ENCODE data around the gene INPP5A. TPM values are rescaled to one million over a fixed set of nuclear protein-coding genes. Genes with fewer than 3 reads are reported as not detected.

INPP5A gene
- total RNA-seq, 1 experiment from 2014 or later = 12.3 TPM

DNA sequence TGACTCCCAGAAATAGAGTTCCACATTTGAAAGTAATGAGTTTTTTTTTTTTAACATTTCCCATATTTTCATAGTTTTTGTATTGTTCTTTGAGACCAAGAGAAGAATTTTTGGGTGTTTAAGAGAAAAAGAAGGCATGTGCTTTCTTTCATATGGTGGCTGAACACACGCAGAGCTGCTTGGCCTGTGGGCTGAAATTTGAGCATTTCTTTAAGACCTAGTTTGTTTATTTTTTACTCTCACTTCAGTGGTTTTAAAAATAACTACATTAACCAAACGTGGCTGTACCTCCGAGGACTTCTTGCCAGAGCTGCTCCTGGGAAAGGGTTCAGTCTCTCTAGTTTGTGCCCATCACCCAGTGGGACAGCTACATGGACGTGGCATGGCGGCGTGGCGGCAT lies 58.3 kb downstream of the INPP5A start:
- no peaks in the 10 kb centered on the region for H4K20me1 ChIP-seq (ENCODE audit: insufficient read depth)
- no peak overlapping the region for H3K4me2 ChIP-seq (ENCODE audit: low read length)
- no peaks in the 10 kb centered on the region for H3K27me3 ChIP-seq (ENCODE audit: insufficient read depth, low read length)
- H3K4me3 ChIP-seq (replicated peaks in 1 of 2; ENCODE audit: low read depth in 1 of 2, low read length in 2 of 2) = no peak overlapping the region
- no peak overlapping the region for H3K27ac ChIP-seq (ENCODE audit: low read depth, low read length)
- H3K79me2 ChIP-seq (ENCODE audit: insufficient read depth, low read length) = 0 out of 2 replicates have a peak, but pooled peaks cover 5% of the 10 kb centered on the region
- DNase-seq (ENCODE audit: low read depth, low spot score) = no peak
- peaks cover 8 to 11% of the 10 kb centered on the region in 2 experiments for H3K4me1 ChIP-seq (ENCODE audit: control insufficient read depth in 1 of 2, insufficient read depth in 2 of 2, low read length in 2 of 2)
- no peak for ATAC-seq
- ChIA-PET CTCF (no interaction called here), POLR2A (no interaction called here), RAD21 (ENCODE audit: low non-redundant PET in 1 of 2, low total read pairs in 2 of 2, uncharacterized antibody in 2 of 2, unreplicated experiment in 2 of 2) (no interaction called here)
- TF ChIP-seq YY1 (IDR thresholded peaks at IDR 0.05; ENCODE audit: extremely low read depth, insufficient replicate concordance, low read depth, low read length) = no peak
- TF ChIP-seq, protein P1, sequence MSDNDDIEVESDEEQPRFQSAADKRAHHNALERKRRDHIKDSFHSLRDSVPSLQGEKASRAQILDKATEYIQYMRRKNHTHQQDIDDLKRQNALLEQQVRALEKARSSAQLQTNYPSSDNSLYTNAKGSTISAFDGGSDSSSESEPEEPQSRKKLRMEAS (IDR thresholded peaks at IDR 0.05) = no peak
- TF ChIP-seq, protein P2, sequence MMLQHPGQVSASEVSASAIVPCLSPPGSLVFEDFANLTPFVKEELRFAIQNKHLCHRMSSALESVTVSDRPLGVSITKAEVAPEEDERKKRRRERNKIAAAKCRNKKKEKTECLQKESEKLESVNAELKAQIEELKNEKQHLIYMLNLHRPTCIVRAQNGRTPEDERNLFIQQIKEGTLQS (IDR thresholded peaks at IDR 0.05) = no peak
- no peak for TF ChIP-seq POLR2AphosphoS5 (IDR thresholded peaks at IDR 0.05; ENCODE audit: low read depth, low read length)
- no peak for TF ChIP-seq FOSL1 (IDR thresholded peaks at IDR 0.05; ENCODE audit: low read depth)
- TF ChIP-seq SIN3A (IDR thresholded peaks at IDR 0.05; ENCODE audit: low read depth) = no peak
- TF ChIP-seq, protein P3, sequence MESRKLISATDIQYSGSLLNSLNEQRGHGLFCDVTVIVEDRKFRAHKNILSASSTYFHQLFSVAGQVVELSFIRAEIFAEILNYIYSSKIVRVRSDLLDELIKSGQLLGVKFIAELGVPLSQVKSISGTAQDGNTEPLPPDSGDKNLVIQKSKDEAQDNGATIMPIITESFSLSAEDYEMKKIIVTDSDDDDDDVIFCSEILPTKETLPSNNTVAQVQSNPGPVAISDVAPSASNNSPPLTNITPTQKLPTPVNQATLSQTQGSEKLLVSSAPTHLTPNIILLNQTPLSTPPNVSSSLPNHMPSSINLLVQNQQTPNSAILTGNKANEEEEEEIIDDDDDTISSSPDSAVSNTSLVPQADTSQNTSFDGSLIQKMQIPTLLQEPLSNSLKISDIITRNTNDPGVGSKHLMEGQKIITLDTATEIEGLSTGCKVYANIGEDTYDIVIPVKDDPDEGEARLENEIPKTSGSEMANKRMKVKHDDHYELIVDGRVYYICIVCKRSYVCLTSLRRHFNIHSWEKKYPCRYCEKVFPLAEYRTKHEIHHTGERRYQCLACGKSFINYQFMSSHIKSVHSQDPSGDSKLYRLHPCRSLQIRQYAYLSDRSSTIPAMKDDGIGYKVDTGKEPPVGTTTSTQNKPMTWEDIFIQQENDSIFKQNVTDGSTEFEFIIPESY (IDR thresholded peaks at IDR 0.05; ENCODE audit: extremely low read depth, insufficient replicate concordance, low read length) = no peak
- no peak for TF ChIP-seq CBX3 (IDR thresholded peaks at IDR 0.05; ENCODE audit: low read depth)
- no peak for TF ChIP-seq ELF1 (IDR thresholded peaks at IDR 0.05; ENCODE audit: borderline replicate concordance, low read depth)
- TF ChIP-seq EZH2phosphoT487 (IDR thresholded peaks at IDR 0.05; ENCODE audit: borderline replicate concordance) = no peak
- no peak for TF ChIP-seq RAD21 (IDR thresholded peaks at IDR 0.05; ENCODE audit: low read depth)
- no peak for TF ChIP-seq ZFX (IDR thresholded peaks at IDR 0.05)
- no peak overlapping the region for H3K9ac ChIP-seq (ENCODE audit: low read length)
- H3K36me3 ChIP-seq (ENCODE audit: control insufficient read depth in 1 of 2, insufficient read depth in 2 of 2, low read length in 2 of 2) = no peaks in the 10 kb centered on the region
- no TSS peak for BruUV-seq (replicated peaks)
- H3K9me3 ChIP-seq (ENCODE audit: control insufficient read depth in 1 of 2, insufficient read depth in 1 of 2, low read depth in 1 of 2, low read length in 2 of 2) = no peaks in the 10 kb centered on the region
- H2AFZ ChIP-seq (ENCODE audit: low read depth, low read length, poor library complexity, severe bottlenecking) = no peak overlapping the region
- no peaks in the 10 kb centered on the region for H3K9me2 ChIP-seq (ENCODE audit: insufficient read depth)
- intact Hi-C loops (cut with micrococcal nuclease) = no loop called here
